Endothelial cell (in vitro differentiated cells): Measurements from ENCODE around the gene TRIO. TPM values are rescaled to one million over a fixed set of nuclear protein-coding genes. Genes with fewer than 3 reads are reported as not detected.

Source experiments
- DNase-seq: peaks from one replicate; pipeline ENCODE4 v3.0.0; 2021; ENCODE audit warnings: low spot score
- H3K27ac Mint-ChIP-seq: one replicate; pipeline ENCODE4 v1.8.0; 2021; ENCODE audit warnings: mixed read lengths, inconsistent platforms; ENCODE audit not compliant: unreplicated experiment
- H3K27me3 Mint-ChIP-seq: one replicate; pipeline ENCODE4 v1.8.0; 2021; ENCODE audit warnings: mild to moderate bottlenecking, moderate library complexity, mixed read lengths, inconsistent platforms; ENCODE audit not compliant: unreplicated experiment
- H3K36me3 Mint-ChIP-seq: one replicate; pipeline ENCODE4 v1.8.0; 2021; ENCODE audit warnings: mild to moderate bottlenecking, low read depth, mixed read lengths, inconsistent platforms; ENCODE audit not compliant: unreplicated experiment
- H3K4me1 Mint-ChIP-seq: one replicate; pipeline ENCODE4 v1.8.0; 2021; ENCODE audit warnings: mild to moderate bottlenecking, mixed read lengths, inconsistent platforms; ENCODE audit not compliant: unreplicated experiment
- H3K4me3 Mint-ChIP-seq: one replicate; pipeline ENCODE4 v1.8.0; 2021; ENCODE audit warnings: mild to moderate bottlenecking, mixed read lengths, inconsistent platforms; ENCODE audit not compliant: unreplicated experiment
- H3K9me3 Mint-ChIP-seq: one replicate; pipeline ENCODE4 v1.8.0; 2021; ENCODE audit warnings: mixed read lengths, inconsistent platforms; ENCODE audit not compliant: unreplicated experiment
- CTCF ChIP-seq: fragments of 200-600 bp; sonication (generic); IDR thresholded peaks from one replicate; pipeline ENCODE4 v1.5.0; 2021; ENCODE audit warnings: antibody characterized with exemption; ENCODE audit not compliant: unreplicated experiment
- total RNA-seq: library from RNA; stranded (reverse); fragmentation: NEBNext Ultra II Directional; extraction: Animal tissue kit (Norgen Biotek cat#: 25700); gene quantifications from one replicate; pipeline ENCODE4 v1.2.1, GENCODE V29; 2021; ENCODE audit not compliant: unreplicated experiment

The TRIO gene
- total RNA-seq, 1 donor from 2014 or later: 229 TPM

- H3K27ac Mint-ChIP-seq: peak overlapping the region; percentile 55
- TF ChIP-seq CTCF: no peak
- H3K4me3 Mint-ChIP-seq: peak overlapping the region; percentile 63
- no peaks in the 10 kb centered on the region for H3K9me3 Mint-ChIP-seq
- H3K27me3 Mint-ChIP-seq: peaks cover 11% of the 10 kb centered on the region
- DNase-seq: no peak
- peaks cover 47% of the 10 kb centered on the region for H3K36me3 Mint-ChIP-seq
- peaks cover 3% of the 10 kb centered on the region for H3K4me1 Mint-ChIP-seq
Measured at GRCh38 chr5:14501353-14502293, 358.5 kb downstream of the TRIO start.

- no peak for DNase-seq
- TF ChIP-seq CTCF: no peak
- Mint-ChIP-seq H3K4me1 (peaks cover 3% of the 10 kb centered on the region), H3K9me3 (no peaks in the 10 kb centered on the region), H3K27me3 (peaks cover 11% of the 10 kb centered on the region), H3K36me3 (peaks cover 47% of the 10 kb centered on the region), H3K4me3 (peak overlapping the region; percentile 67), H3K27ac (peak overlapping the region; percentile 80)
Measured at GRCh38 chr5:14502294-14502690, 359.1 kb downstream of the TRIO start.

- Mint-ChIP-seq H3K4me3 (peak overlapping the region; percentile 67), H3K27me3 (peaks cover 15% of the 10 kb centered on the region), H3K27ac (no peak overlapping the region), H3K36me3 (peaks cover 48% of the 10 kb centered on the region), H3K9me3 (no peaks in the 10 kb centered on the region), H3K4me1 (peaks cover 3% of the 10 kb centered on the region)
- DNase-seq: no peak
- no peak for TF ChIP-seq CTCF
Measured at GRCh38 chr5:14503017-14503680, 360.0 kb downstream of the TRIO start.

GRCh38 chr5:14503681-14504331, 360.7 kb downstream of the TRIO start:
- no peak for DNase-seq
- peaks cover 3% of the 10 kb centered on the region for H3K4me1 Mint-ChIP-seq
- no peaks in the 10 kb centered on the region for H3K9me3 Mint-ChIP-seq
- H3K36me3 Mint-ChIP-seq: peaks cover 48% of the 10 kb centered on the region
- H3K4me3 Mint-ChIP-seq: no peak overlapping the region
- no peak for TF ChIP-seq CTCF
- H3K27me3 Mint-ChIP-seq: peaks cover 17% of the 10 kb centered on the region
- no peak overlapping the region for H3K27ac Mint-ChIP-seq
